KG1 (cell line): Measurements from ENCODE around the gene OR13C8.
"Not testable (repeated sequence)": the region's sequence is repeated elsewhere in the genome, so short reads cannot be mapped to it uniquely, and the experiment has no call there.

Experiments
- DNase-seq: peaks from one replicate; lab custom pipeline; 2025; lab: John Stamatoyannopoulos, UW

OR13C8 gene, protein sequence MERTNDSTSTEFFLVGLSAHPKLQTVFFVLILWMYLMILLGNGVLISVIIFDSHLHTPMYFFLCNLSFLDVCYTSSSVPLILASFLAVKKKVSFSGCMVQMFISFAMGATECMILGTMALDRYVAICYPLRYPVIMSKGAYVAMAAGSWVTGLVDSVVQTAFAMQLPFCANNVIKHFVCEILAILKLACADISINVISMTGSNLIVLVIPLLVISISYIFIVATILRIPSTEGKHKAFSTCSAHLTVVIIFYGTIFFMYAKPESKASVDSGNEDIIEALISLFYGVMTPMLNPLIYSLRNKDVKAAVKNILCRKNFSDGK

DNA sequence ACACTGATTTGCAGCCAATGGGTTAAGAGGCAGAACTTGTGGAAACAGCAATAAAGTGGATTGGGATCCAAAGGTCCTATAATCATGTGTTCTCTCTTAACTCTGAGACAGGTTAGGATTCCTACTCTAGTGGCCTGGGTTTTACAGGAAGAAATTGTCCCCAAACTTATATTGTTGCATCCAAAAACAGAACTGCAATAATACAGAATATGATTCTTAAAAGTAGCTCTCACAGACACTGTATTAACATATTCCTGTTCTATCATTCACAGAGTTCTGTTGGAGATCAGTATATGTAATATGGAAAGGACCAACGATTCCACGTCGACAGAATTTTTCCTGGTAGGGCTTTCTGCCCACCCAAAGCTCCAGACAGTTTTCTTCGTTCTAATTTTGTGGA is at the start of gene OR13C8:
TSS of gene OR13C8 (plus strand) at position 301 of the 400 bp plus-strand sequence. CDS start at position 301, 0 bp downstream.
- no peak for DNase-seq

DNA sequence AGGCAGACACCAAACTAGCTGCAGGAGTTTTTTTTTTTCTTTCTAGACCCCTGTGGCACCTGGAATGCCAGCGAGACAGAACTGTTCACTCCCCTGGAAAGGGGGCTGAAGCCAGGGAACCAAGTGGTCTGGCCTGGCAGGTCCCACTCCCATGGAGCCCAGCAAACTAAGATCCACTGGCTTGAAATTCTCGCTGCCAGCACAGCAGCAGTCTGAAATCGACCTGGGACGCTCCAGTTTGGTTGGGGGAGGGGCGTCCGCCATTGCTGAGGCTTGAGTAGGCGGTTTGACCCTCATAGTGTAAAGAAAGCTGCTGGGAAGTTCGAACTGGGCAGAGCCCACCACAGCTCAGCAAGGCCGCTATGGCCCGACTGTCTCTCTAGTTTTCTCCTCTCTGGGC is 48.7 kb upstream of the OR13C8 start:
- not testable (repeated sequence) for DNase-seq

DNA sequence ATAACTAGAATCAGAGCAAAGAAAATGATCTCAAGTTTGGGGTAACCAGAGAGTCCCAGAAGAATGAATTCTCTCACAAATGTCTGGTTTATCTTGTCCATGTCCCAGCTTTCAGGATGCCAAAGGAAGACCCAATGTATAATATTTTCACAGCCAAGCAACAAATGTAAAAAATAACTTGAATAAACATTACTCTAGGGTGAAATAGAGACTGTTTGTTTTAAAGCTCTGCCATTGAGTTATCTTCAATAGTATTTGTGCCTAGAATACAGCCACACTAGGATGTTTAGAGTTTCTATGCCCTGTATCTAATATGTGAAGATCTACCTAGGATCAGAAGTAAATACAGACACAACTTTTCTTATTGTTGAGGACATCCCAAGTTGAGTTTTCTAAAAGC is 41.9 kb upstream of the OR13C8 start, which contains the start of gene OR13C4:
TSS of gene OR13C4 (minus strand) at position 101 of the 400 bp plus-strand sequence. CDS start at position 101, 0 bp downstream.
- DNase-seq: no peak

DNA sequence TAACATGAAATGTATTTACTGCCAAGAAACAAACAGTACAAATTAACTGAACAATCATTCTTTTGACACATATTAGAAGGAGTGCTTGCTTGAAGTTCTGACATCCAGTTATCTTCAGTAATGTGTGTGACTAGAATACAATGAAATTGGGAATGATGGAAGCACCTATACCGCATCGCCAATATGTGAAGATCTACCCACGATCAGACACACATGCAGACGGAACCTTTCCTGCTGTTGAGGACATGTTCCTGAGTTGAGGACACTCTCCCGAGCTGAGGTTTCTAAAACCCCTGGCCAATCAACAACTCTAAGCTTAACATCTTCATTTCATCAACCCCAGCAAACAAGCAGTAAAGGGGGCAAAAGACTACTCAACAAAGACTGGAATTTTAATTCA is 32.2 kb upstream of the OR13C8 start, which contains the start of gene OR13C3:
TSS of gene OR13C3 (minus strand) at position 101 of the 400 bp plus-strand sequence. CDS start 133 bp downstream, outside the sequence.
- DNase-seq: no peak

DNA sequence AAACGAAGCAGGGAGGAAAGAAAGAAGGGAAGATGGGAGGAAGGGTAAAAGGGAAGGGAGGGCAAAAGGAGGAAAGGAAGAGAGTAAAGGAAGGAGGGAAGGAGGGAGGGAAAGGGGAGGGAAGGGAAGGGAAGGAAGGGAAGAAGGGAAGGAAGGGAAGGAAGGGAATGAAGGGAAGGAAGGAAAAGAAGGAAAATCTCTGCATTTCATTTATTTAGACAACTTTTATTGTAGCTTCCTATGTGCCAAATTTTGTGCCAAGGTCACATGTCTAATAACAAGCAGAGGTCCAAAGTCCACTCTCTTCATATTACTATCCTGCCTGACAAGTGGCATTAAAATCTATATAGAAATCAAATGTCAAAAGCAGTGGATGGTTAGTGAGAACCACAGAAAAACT is 29.7 kb upstream of the OR13C8 start:
- no peak for DNase-seq

DNA sequence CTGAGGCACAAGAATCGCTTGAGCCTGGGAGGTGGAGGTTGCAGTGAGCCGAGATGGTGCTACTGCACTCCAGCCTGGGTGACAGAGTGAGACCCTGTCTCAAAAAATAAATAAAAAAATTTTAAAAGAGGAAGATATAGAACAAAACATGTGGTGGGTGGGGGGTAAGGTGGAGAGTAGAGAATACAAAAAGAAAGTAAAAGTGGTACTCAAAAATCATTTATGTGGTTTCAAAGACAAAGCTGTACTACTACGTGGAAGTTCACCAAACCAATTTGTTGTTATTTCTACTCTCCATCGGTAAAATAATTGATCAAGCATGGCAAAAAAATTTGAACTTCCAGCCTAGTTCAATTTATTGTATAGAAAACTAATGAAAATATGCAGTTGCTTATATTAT is 24.3 kb upstream of the OR13C8 start:
- DNase-seq: no peak

DNA sequence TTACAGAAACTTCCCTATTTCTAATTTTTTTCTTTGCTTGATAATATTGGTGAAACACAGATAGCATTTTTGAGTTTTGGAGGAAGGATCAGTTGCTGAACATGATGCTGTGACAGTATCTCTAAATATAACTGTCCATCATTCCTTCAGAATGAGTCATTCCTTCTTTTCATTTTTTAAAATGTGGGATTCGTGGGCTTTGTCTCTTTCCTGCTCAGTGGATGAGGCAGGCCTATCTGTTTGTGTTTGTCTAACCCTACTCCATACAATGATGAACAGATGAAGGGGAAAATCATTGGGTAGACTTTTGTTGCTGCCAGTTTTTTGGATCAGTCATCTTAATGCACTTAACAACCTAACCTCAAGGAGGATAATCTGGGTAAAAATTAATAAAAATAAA is 15.7 kb upstream of the OR13C8 start:
- DNase-seq: no peak

DNA sequence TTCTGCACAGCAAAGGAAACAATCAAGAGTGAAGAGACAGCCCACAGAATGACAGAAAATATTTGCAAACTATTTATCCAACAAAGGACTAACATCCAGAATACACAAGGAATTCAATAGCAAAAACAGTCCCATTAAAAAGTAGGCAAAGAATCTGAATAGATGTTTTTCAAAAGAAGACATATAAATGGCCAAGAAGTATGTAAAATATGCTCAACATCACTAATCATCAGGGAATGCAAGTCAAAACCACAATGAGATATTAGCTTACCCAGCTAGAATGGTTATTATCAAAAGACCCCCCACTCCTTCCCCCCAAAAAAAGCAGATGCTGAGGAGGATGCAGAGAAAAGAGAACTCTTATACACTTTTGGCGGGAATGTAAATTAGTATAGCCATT is 13.4 kb upstream of the OR13C8 start:
- no peak for DNase-seq

DNA sequence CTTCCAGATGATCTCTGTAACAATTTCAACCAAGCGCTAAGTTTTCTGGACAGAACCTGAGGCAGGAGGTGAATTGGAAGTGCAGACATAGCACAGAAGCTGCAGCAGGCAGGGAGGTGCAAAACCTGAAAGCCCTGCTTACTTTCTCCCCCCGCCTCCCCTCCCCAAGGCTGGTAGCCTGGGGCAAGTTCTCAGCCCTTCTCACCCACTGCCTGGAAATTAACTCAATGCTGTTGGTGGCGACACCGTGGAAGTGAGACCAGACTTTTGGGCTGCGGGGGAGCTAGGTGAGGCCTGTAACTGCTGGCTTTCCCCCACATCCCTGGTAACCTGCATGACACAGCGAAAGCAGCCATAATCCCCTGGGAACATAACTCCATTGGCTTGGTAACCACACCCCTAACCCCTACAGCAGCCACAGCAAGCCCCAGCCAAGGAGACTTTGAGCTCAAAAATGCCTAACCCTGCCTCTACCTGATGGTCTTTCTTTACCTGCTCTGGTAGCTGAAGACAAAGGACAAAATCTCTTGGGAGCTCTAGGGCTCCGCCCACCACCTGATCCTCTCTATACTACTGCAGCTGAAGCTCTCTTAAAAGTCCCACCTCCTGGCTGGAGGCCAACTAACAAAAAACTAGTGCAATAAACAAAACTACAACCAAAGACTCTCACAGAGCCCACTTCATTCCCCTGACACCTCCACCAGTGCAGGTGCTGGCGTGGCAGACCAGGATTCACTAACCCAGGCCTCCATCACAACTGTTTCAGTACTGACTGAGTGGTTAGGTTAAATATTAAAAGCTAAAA is 11.9 kb upstream of the OR13C8 start:
- no peak for DNase-seq

DNA sequence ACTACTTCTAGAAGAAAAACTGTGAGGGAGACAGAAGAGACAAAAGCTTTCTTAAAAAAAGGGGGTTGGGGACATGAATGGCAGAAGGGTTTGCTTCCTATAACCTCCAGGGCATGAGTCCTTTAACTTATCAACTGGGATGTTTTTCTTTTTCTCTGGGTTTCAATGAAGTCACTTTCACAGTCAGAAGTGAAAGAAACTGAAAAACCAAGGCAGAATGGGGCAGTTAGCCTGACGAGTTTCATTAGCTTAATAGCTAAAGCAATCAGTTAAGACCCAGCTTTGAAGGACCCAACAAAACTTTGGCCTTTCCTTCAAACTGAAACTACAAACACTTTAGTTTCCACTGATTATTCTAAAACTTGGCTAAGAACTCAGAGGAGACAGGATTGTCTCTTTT is 4.6 kb upstream of the OR13C8 start:
- no peak for DNase-seq

DNA sequence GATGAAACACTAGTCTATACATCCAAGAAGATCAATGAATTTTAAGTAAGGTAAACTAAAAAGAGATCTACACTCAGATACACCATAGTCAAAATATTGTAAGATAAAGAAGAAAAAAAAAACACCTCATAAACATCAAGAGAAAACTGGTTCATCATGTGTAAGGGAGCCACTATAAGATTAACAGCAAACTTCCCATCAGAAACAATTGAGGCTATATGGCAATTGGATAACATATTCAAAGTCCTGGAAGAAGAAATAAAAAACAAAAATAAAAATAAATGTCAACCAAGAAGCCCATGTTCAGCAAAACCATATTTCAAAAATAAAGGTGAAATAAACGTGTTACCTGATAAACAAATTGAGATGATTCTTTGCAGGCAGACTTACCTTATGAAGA is 3.6 kb downstream of the OR13C8 start:
- DNase-seq: no peak

DNA sequence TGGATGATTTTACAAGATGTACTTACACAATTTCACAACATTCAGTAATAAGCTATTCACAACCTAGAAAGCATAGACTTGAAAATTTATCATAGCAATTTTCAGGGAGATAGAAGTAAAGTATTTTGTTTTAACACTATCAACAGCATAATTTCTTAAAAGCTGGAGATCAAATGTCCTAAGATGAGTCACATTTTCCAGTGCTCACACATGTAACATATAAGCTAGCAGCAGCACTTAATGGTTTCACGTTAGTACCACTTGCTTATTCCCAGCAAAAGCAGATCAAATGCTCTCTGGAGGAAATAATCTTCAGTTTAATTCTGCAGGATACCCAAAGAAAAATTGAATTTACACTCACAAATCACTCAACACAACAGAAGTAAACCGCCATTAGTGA is 6.5 kb downstream of the OR13C8 start:
- DNase-seq: no peak

DNA sequence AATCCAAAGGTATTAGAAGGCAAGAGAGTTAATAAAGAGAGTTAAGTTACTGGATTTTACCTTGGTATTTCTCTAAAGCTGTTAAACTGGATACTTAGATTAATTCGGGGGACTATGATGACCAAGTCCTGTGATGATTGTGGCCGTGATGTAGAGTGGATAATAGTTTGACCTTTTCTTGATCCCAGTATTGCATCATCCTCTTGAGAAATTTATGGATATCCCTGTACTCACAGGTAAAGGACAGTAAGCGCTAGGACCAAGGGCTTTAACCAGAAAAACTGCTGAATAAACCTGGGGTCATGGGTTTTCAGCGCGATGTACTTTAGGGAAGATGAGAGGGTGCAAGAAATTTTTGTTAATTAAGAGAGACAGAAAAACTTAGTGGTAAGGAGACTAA is 8.3 kb downstream of the OR13C8 start:
- DNase-seq: no peak

DNA sequence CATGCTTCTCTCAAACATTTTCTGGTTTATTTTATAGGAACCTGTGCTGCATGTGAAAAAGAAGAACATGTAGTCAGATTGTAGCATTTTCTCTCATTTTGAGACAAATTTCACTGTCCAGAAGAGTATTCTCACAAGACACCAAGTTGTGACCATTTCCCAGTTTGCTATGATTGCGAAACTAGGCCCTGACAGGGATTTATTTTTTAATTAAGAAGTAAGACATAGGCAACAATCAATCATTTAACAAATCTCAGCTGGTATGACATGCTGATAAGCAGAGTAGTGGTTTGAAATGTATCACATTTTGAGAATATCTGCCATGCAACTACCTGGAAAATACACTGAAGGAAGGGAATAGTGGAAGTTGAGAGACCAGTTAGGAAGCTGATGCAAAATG is 11.6 kb downstream of the OR13C8 start:
- DNase-seq: no peak

DNA sequence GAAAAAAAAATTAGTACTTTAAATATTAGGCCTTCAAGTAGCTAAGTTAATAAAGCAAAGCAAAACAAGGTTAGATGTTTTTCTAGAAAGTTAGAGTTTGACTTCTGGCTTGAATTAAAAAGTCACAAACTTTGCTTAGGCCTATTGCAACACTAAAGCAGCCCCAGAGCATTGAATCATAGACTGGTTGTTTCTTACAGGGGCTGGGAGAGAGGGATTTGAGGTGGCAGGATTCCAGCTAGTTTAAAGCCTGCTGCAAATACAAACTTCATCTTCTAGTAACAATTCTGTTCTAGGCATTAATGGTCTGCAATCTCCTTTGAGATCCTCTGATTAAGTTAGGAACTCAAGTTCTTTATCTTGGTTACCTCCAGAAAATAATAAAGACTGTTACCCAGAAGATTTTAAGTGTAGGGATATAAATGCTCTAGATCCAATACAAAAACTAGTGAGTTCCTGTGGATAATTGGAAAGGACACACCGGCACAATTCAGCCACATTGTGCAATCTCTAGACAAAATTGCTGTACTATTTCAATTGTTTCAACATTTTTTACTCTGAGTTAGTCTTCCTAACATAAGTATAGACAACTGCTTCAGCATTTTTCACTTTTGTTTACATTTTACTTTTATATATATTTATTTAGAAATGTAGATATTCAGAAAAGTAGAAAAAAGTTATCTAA is 17.7 kb downstream of the OR13C8 start:
- no peak for DNase-seq

DNA sequence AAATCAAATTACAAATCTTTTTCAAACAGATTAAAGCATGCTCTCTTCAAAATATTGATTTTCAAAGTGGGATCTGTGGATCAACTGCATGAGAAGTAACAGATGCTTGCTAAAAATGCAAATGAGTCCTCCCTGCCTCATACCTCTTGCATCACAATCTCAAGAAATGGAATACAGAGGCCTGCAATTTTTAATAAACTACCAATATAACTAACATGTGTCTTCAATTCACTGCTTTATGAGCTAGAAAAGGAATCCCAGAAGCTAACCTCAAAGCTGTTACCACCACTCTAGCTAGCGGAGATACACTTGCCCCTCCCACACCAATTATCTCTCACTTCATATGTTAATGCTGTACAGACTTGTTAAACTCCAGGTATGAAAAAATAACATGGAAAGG is 20.7 kb downstream of the OR13C8 start:
- no peak for DNase-seq

DNA sequence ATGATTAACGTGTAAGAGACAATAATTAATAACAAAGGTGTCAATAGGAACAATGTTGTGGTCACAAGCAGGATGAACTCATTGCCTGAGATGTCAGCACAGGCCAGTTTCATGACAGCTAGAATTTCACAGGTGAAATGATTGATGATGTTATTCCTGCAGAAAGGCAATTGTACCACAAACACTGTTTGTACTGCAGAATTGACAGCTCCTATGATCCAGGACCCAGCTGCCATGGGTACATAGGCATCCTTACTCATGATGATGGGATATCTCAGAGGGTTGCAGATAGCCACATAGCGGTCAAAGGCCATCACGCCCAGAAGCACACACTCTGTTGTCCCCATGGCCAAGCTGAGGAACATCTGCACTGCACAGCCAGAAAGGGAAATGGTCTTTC is 29.8 kb downstream of the OR13C8 start:
- DNase-seq: not testable (repeated sequence)

DNA sequence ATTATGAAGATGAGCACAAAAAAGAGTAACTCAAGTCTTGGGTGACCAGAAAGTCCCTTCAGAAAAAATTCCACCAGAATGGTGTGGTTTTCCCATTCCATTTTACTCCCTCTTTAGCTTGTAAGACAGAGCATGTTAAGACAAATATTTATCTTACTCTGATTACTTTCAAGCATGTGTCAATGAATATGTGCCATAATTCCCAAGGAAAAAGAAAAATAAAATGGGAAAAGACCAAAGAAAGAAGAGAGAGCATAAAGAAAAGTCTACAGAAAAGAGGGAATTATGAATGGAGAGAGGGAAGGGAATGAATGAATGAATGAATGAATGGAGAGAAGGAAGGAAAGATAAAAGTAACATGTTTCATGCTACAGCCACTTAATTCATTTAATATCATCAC is 30.3 kb downstream of the OR13C8 start, which contains the start of gene OR13C5:
TSS of gene OR13C5 (minus strand) at position 101 of the 400 bp plus-strand sequence. CDS start at position 101, 0 bp downstream.
- not testable (repeated sequence) for DNase-seq

DNA sequence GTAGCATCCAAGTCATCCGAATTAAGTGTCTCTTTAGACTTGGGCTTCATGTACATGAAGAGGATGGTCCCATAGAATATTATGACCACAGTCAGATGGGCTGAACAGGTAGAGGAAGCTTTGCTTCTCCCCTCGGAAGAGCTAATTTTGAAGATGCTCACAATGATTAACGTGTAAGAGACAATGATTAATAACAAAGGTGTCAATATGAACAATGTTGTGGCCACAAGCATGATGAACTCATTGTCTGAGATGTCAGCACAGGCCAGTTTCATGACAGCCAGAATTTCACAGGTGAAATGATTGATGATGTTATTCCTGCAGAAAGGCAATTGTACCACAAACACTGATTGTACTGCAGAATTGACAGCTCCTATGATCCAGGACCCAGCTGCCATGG is 35.8 kb downstream of the OR13C8 start:
- no peak for DNase-seq

DNA sequence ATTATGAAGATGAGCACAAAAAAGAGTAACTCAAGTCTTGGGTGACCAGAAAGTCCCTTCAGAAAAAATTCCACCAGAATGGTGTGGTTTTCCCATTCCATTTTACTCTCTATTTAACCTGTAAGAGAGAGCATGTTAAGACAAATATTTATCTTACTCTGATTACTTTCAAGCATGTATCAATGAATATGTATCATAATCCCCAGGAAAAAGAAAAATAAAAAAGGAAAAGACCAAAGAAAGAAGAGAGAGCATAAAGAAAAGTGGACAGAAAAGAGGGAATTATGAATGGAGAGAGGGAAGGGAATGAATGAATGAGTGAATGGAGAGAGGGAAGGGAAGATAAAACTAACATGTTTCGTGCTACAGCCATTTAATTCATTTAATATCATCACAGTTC is 36.6 kb downstream of the OR13C8 start, which contains the start of gene OR13C2:
TSS of gene OR13C2 (minus strand) at position 101 of the 400 bp plus-strand sequence. CDS start at position 101, 0 bp downstream.
- DNase-seq: not testable (repeated sequence)

DNA sequence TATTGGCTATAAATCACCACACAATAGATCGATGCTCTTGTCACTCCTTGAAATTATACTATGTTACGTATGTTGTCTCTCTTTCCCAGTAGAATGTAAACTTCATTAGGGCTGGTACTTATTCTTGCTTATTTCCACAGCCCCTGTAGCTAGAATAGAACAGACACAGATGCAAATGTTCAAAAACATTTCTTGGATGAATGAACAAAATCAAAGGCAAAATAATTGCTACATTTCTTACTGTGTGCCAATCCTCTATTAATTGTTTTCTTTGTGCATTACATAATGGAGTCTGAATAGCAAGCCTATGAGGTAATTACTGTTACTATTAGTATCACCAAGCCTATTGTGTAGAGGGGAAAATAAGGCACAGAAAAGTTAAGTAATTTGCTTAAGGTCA is 37.2 kb downstream of the OR13C8 start:
- DNase-seq: no peak

DNA sequence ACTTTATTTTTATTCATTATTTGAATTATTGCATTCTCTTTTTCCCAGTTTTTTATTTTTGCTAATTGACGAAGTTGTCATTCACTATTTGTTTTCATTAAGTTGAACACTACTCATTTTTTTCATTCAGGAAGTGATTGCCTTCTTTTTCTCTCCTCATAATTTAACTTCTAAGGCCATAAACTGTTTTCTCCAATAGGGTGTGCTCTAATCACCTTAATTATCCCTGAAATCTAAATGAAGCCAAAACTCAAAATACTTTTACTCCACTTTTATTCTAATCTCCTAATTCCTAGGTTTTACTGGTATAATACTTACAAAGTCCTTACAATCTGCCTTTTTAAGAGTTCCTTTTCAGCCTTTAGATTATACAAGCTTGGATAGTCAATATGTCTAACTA is 39.4 kb downstream of the OR13C8 start:
- DNase-seq: no peak
